NCI-H82 treated with DMSO at 0.1 percent for 48 hours (cell line): ENCODE measurements around the gene MLH3.
"Not testable (repeated sequence)": the region's sequence is repeated elsewhere in the genome, so short reads cannot be mapped to it uniquely, and the experiment has no call there.

Experiments
- DNase-seq: peaks from one replicate; lab custom pipeline; 2025; ENCODE audit not compliant: unreplicated experiment; lab: John Stamatoyannopoulos, UW

Gene MLH3

DNA sequence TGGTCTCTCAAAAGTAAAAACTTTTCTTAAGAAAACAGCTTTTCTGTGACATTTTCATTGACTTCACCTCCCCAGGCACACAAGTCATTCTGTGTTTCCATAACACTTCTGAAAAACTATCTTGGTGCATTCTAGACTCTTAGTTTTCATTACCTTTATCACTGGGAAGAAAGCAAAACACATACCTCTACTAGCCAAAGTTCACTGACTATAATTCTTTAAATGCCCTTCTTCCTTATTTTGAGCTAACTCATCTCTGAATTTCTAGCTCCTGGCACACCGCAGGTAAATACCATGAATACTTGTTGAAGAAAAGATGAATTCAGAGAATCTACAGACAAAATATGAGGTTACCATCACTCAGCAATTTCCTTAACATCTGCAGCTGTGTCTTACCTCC is 21.1 kb downstream of the MLH3 start:
- DNase-seq, result no peak

DNA sequence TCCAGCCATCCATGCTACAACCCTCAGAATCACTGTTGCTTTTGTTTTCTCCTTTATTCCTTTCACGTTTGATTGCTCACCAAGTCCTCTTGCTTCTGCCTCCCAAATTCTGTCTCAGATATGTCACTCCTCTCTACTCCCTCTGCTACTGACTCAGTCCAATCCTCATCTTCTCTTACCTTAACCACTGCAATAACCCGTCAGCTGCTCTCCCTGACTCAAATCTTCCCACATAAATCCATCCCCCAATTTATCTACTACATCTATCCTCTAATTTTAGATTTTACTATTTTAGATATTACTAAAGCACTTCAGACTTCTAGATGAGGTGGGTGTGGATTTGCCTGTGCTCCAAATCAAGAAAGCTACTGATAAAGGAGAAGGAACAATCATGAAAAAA is 25.4 kb downstream of the MLH3 start:
- no peak for DNase-seq

DNA sequence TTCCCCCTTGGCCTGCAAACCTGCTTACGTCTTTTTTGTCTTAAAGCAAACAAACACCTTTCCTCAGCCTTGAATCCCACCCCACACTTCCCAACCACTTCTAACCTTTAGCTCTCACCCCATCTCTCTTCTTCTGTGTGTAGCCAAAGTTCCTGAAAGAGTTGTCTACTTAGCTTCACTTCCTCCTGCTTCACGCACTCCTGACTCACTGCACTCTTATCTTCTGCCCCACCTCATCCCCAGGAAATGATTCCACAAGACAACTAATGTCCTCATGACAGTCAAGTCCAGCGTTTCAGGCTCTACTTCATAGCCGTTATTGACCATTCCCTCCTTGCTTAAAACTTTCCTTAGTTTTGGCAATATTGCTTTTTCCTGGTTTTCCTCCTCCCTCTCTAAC is 26.2 kb downstream of the MLH3 start:
- no peak for DNase-seq

DNA sequence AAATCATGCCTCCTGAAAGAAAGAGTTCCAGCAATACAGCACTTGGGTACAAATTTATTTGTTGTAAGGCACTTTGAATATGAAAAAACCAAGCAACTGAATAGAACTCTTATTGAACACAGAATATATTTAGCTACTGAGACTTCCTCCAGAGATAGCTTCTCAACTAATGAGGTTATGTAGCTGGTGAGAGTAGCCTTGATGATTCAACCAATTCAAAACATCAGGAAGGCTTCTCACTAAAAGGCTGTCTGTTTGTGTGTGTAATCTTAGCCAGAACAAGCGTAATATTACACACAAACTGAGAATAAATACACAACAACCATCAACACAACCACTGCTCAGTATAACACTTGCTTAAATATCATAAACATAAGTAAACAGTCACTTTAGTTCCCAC is 28.2 kb downstream of the MLH3 start:
- no peak for DNase-seq

DNA sequence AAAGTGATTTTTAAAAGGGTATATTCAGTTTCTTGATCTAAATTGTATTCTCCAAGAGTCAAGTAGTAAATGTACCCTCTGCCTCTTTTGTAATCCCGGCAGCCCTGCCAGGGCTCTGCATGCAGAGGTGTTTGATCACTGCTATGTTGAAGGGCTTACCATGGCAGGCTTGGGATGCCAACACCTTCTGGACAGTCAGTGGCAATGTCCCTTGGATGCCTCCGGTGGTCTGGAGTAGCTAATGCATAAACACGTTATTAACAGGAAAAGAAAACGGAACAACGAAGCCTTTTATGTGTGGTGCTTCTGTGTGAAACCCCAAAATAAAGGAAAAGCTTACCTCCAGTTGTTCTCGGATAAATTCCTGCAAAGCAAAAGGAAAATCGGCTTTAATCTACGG is 28.6 kb downstream of the MLH3 start:
- no peak for DNase-seq

DNA sequence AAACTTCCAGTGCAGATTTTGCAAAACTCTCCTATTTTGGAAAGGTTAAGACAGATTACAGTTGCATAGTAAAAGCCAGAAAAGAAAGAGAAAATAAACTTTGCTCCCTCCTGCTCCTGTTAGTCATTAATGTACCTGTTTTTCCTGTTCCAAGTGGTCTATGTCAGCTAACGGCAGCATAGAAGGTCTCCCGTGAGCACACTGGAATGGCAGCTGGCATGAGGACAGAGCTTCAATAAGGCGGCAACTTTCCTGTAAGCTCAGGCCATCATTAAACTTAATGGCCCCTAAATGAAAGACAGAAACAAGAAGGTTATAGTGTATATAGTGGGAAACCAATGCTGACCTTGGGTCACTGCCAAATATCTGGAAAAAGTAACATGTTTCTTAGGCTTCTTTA is 32.6 kb downstream of the MLH3 start:
- no peak for DNase-seq

DNA sequence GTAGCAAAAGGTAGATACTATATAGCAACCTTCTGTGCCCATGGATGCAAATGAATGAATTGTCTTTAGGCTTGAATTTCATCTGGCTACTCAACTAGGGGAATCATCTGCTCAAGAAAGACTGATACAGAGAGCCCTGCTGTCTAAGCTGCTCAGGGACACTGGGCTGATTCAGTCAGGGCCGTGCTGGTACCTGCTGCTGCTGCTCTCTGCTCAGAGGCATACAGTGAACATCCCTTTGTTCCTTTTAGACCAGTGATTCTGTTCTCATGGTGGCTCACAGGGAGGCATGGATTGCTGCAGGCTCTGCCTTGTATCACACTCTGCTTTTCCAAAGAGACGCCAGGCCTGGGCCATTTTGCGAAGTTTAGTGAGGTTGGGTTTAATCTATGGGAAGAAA is 34.5 kb downstream of the MLH3 start:
- no peak for DNase-seq

DNA sequence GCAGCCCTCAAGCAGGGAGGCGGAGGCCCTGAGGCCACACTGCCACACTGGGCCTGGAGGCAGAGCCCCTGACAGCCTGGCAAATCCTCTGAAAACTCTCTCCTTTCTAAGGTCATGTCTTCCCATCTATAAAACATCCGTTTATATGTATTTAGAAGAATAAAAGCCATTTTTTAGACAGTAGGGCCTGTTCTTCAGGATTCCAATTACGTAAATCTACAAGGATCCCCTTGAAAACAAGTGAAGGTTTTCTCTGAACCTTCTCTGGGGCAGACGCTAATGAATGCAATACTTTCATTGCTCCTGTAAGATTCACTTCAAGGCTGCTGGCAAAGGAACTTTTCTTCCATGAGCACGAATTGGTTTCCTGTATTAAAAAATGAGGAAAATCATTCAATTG is 35.8 kb downstream of the MLH3 start:
- DNase-seq, result no peak

DNA sequence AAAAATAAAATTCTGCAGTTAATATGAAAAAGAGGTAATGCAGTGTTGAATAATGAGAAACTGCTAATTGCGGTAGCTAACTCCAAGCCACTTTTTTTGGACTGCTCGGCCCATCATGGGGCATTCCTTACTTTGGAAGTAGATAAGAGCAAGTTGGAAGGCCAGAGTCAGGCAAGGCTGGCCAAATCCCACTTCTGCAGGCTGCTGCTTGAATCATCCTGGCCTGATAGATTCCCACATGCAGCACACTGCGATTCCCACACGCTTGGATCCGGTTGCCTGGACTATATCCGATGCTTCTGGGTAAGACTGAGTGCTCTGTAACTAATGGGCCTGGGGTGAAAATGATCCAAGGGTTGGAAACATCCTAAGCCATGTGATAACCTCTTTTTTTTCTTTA is 38.0 kb downstream of the MLH3 start:
- no peak for DNase-seq

DNA sequence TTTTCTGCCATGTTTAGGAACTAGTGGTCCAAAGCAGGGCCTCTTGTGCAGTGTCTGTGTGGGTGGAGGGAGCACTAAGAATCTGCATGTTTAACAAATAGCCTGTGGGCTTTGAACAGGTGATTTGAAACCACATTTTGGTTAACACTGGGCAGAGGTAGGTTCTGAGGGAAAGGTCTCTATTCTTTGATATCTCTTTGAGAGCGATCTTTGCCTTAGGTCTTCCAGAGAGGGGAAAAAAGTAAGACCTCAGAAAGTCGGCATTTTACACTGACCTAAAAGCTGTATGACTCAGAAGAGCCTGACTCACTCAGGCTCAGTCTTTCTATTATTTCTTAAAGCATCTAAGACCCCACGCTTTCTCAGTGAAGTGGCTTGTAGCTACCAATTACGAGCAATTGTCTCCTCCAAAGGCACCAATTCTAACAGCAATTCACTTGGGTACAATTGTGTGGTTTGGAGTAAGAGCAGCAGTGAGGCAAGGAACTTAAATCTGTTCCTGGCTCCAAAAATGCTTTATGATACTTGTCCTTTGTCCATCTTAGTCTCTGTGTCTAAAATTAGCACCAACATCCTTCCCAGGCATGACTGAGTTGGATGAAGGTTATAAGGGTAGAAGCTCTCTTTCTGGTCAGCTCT is 39.8 kb downstream of the MLH3 start:
- no peak for DNase-seq

DNA sequence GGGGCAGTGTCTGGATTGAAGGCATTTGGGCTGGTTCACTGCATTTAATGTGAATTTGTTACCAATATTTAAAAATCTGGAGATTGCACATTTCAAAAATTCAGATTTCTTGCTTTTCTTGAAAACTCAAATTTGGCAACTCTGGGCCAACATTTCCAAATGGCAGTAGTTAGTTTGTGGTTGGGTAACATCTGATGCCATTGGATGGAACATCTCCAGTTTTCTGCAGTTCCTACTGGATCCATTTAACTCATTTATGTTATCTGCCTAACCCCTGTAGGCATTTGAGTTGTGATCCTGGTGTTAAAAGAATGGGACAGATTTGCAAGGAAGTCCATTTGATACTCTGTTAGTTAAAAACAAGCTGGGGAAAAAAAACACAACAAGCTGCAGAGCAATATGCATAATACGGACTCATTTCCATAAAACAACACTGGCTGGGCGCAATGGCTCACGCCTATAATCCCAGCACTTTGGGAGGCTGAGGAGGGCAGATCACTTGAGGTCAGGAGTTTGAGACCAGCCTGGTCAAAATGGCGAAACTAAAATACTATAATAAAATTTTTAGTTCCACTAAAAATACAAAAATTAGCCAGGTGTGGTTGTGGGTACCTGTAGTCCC is 40.7 kb downstream of the MLH3 start:
- no peak for DNase-seq

DNA sequence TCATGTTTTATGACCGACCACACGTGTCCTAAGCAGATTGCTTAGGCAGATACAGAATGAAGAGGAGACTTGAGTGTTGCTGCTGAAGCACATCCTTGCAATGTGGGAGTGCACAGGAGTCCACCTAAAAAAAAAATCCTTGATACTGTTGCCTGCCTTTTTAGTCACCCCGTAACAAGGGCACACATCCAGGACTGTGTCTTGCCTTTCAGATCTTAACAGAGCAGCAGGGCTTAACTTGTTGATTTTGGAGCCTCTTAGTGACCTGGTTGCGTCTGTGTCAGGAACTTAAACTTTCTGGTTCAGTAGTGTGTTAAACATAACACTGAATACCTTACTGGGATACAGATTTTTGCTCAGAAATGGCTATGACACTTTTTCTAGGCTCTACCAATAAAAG is 42.1 kb downstream of the MLH3 start:
- DNase-seq, result no peak

DNA sequence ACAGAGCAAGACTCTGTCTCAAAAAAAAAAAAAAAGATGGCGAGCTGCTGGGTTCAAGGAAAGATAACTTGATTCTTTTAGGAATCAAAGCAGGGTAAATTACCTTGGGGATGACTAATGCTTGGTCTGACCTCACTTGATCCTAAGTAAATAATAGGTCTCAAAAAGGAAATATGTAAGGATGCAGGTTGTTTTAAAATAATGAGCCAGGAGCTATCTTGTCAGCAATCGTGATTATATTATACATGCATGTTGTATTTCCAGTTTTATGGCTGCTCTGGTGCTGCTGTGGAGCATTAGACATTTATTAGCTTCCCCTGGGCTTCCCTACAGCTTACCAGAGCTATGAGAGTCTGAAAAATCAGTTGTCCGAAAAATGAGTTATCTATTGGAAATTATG is 45.9 kb downstream of the MLH3 start:
- DNase-seq, result no peak

DNA sequence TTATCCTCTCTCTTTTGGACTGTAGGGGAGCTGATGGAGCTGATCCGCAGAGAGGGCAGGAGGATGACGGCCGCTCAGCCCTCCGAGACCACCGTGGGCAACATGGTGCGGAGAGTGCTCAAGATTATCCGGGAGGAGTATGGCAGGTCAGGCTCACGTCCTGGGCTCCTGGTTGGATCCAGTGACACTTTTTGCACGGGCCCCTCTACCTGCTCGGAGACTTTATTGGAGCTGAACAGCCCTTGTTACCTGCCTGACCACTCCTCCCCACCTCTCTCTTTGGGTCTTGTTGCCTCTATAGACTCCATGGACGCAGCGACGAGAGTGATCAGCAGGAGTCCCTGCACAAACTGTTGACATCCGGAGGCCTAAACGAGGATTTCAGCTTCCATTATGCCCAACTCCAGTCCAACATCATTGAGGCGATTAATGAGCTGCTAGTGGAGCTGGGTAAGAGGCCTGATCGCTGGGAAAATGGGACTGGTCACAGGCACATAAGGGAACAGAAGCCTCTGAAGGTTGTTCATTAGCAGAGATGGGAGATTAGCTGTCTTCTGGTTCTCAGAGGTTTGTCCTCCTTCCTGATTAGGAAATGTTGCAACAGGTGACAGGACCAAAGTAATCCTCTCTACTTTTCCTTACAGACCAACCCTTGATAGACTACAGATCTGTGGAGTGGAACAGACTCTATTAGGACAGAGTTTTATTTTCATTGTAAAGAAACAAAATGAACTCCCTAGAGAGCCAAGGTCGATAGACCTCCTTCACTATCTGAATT is 47.8 kb downstream of the MLH3 start:
- DNase-seq, result no peak

DNA sequence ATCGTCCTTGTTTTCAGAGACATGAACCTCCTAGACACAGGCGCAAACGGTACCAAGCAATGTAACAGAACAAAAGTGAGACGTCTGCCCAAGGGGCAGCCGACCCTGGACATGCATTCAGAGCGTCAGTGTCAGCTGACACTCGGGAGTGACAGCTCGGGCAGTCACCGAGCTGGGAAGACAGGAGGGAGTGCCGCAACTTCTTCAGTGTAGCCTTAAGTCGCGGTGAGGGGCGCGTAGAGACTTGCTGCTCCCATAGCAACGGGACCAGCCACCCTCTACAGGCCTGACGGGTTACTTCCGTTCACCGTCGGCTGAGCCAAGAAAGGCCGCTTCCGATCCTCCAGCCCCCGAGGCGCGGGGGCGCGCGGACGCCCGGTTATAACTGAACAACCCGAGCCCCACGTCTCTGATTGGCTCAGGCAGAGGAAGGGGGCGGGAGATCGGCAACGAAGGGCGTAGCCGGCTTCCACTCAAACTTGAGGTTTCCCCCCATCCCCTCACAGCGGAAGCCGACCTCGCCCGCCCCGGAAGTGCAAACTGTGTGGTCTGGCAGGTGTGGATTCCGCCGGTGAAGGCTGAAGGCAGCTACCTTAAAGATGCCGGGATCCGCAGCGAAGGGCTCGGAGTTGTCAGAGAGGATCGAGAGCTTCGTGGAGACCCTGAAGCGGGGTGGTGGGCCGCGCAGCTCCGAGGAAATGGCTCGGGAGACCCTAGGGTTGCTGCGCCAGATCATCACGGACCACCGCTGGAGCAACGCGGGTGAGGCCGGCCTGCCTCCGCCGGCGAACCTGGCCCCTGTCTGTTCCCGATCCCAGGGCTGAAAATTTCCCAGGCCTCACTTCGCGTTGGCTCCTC is 48.6 kb downstream of the MLH3 start, which contains the start of gene EIF2B2:
Gene EIF2B2 (plus strand): TSS at position 530 of the 858 bp plus-strand sequence. CDS start 70 bp downstream, at position 600.
- DNase-seq, result peak; percentile 87

DNA sequence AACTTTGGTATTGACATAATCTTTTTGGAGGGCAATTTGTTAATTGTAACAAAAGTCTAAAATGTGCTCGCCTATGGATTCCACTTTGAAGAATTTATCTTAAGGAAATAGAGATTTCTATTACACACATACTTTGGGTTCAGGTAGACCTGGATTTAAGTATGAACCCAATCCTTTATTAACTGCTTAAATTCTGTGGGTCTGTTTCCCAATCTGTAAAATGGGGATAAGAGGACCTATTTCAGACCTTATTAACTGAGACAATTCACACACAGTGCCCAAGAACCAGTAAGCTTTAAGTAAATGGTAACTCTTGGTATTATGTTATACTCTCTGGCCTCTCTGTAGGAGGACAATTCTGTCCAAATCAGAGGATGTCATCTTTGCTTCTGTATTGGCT is 49.4 kb downstream of the MLH3 start:
- no peak for DNase-seq

DNA sequence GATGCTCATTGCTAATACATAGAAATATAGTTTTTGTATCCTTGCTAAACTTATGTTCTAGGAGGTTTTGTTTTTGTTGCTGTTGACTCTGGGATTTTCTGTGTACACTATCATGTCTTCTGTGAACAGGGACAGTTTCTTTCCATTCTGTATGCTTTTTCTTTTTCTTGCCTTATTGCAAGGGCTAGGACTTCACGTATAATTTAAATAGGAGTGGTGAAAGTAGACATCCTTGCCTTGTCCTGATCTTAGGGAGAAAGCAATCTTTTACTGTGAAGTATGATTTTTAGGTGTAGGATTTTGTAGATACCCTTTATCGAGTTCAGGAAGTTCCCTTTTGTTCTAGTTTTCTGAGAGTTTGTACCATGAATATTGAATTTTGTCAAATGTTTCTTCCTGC is 50.0 kb downstream of the MLH3 start:
- DNase-seq, result no peak

DNA sequence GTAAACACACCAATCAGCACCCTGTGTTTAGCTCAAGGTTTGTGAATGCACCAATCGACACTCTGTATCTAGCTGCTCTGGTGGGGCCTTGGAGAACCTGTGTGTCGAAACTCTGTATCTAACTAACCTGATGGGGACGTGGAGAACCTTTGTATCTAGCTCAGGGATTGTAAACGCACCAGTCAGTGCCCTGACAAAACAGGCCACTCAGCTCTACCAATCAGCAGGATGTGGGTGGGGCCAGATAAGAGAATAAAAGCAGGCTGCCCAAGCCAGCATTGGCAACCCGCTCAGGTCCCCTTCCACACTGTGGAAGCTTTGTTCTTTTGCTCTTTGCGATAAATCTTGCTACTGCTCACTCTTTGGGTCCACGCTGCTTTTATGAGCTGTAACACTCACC is 55.5 kb downstream of the MLH3 start:
- DNase-seq, result not testable (repeated sequence)

DNA sequence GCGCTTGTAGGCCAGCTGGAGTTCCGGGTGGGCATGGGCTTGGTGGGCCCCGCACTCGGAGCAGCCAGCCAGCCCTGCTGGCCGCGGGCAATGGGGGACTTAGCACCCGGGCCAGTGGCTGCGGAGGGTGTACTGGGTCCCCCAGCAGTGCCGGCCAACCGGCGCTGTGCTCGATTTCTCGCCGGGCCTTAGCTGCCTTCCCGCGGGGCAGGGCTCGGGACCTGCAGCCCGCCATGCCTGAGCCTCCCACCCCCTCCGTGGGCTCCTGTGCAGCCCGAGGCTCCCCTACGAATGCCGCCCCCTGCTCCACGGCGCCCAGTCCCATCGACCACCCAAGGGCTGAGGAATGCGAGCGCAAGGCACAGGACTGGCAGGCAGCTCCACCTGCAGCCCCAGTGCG is 57.1 kb downstream of the MLH3 start:
- not testable (repeated sequence) for DNase-seq

DNA sequence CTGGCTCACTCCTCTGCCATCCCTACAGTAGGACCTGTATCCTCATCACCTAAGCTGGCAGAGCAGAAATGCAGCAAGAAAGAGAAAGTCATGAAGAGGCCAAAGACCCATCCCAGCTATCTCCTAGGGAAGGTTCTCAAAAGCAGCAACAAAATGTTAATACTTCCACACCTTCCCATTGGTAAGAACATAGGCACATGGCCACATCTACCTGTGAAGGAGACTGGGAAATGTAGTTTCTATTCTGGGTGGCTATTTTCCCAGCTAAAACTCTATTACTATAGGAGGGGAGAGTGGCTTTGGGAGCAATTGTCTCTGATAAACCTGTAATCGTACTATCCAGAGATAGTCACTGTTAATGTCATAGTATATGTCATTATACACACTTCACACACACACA is 62.3 kb downstream of the MLH3 start:
- DNase-seq, result no peak

DNA sequence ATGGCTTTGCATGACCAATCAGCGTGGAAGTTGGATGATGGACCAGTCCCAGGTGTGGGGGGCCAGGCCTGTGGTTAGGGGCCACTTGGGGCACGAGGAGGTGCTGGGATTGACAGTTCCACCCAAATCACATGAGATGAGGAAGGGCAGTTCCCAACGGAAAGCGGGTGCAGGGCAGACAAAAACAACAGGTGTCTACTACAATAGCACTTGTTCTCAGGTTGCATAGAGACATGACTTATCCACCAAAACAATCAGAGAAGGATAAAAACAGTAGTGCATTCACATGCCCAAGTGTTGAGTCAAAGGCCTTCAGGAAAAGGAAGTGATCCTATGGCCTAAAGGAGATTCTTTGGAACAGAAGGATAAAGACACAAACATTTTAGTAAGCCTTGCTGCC is 63.1 kb downstream of the MLH3 start:
- no peak for DNase-seq
